PC-3 (cell line): ENCODE results near the gene SYT11.

ENCODE experiments used
- CTCF ChIP-seq: fragments of 300-600 bp; sonication (generic); conservative IDR thresholded peaks from 2 replicates; pipeline ENCODE4 v1.5.1; 2017; ENCODE audit warnings: antibody characterized with exemption, low read depth, mild to moderate bottlenecking, low read length
- EZH2 ChIP-seq: fragments of 300-600 bp; sonication (generic); IDR thresholded peaks from one replicate; pipeline ENCODE4 v1.6.1; 2017; ENCODE audit warnings: antibody characterized with exemption, mild to moderate bottlenecking, low read length; ENCODE audit not compliant: unreplicated experiment
- EZH2phosphoT487 ChIP-seq: fragments of 300-600 bp; sonication (generic); IDR thresholded peaks from 2 replicates; pipeline ENCODE4 v1.6.1; 2018; ENCODE audit warnings: mild to moderate bottlenecking, antibody characterized with exemption, low read length, borderline replicate concordance

GRCh38 chr1:155880950-155881349 is 21.6 kb downstream of the SYT11 start:
- TF ChIP-seq CTCF (no peak), EZH2 (no peak), EZH2phosphoT487 (no peak)
